BE2C (cell line): Measurements from ENCODE around the gene POLR2M.

ENCODE experiments used
- DNase-seq: peaks from one replicate; pipeline ENCODE4 v3.0.0-alpha.2; 2020
- H3K27me3 ChIP-seq: fragments of 250-450 bp; sonication (Bioruptor Pico); 2 replicates; pipeline ENCODE4 v1.5.1; 2020; ENCODE audit warnings: mild to moderate bottlenecking
- H3K36me3 ChIP-seq: fragments of 250-450 bp; sonication (Bioruptor Pico); 2 replicates; pipeline ENCODE4 v1.5.1; 2020; ENCODE audit warnings: mild to moderate bottlenecking
- H3K4me1 ChIP-seq: fragments of 250-450 bp; sonication (Bioruptor Pico); 2 replicates; pipeline ENCODE4 v1.5.1; 2020
- H3K4me3 ChIP-seq: 2 replicates; pipeline ENCODE4 v1.5.1; 2011; ENCODE audit warnings: low read depth, low read length
- H3K9me3 ChIP-seq: fragments of 250-450 bp; sonication (Bioruptor Pico); 2 replicates; pipeline ENCODE4 v1.5.1; 2020
- TF ChIP-seq, protein P1 (sequence below): IDR thresholded peaks from 2 replicates; pipeline ENCODE4 v1.5.1; 2012; ENCODE audit warnings: mild to moderate bottlenecking, low read depth, low read length

POLR2M gene

DNA sequence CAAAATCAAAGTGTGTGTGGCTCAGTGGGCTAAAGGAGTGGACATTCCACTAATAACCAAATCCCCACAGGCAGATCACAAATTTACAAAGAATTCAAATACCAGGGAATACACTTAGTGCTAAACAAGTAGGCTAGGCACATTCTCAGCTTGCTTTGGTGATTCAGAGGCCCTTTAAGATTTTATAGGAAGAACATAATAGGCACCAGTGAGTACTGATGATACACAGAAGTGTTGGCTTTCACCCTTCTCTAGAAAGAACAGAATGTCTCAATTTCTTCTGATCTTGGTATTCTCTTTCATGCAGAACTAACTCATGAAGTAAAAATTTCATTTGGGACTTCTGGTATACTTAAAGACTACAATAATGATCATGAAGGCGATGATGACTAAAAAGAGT is 55.0 kb downstream of the POLR2M start:
- Histone ChIP-seq H3K27me3 (no peaks in the 10 kb centered on the region), H3K4me1 (no peaks in the 10 kb centered on the region), H3K4me3 (no peak overlapping the region), H3K36me3 (no peaks in the 10 kb centered on the region), H3K9me3 (no peaks in the 10 kb centered on the region)
- no peak for DNase-seq
- TF ChIP-seq, protein P1, sequence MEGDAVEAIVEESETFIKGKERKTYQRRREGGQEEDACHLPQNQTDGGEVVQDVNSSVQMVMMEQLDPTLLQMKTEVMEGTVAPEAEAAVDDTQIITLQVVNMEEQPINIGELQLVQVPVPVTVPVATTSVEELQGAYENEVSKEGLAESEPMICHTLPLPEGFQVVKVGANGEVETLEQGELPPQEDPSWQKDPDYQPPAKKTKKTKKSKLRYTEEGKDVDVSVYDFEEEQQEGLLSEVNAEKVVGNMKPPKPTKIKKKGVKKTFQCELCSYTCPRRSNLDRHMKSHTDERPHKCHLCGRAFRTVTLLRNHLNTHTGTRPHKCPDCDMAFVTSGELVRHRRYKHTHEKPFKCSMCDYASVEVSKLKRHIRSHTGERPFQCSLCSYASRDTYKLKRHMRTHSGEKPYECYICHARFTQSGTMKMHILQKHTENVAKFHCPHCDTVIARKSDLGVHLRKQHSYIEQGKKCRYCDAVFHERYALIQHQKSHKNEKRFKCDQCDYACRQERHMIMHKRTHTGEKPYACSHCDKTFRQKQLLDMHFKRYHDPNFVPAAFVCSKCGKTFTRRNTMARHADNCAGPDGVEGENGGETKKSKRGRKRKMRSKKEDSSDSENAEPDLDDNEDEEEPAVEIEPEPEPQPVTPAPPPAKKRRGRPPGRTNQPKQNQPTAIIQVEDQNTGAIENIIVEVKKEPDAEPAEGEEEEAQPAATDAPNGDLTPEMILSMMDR = no peak

DNA sequence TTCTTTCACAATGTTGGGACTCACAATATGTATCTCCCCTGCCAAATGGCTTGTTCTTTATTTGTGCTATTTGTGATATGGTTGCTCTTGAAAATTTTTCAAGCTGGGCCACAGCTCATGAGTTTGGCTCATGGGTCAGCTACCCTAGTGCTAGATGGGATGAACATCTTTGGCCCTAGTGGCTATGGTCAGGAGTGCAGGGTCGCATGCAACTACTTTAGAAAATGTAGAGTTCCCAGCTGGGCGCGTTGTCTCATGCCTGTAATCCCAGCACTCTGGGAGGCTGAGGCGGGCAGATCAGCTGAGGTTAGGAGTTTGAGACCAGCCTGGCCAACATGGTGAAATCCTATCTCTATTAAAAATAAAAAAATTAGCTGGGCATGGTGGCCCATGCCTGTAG is 55.8 kb downstream of the POLR2M start:
- H3K27me3 ChIP-seq = no peaks in the 10 kb centered on the region
- TF ChIP-seq, protein P1 = peak; percentile 28; the same call in 1 of the 2 replicates
- no peaks in the 10 kb centered on the region for H3K4me1 ChIP-seq
- H3K36me3 ChIP-seq = no peaks in the 10 kb centered on the region
- no peaks in the 10 kb centered on the region for H3K9me3 ChIP-seq
- no peak for DNase-seq
- H3K4me3 ChIP-seq = no peak overlapping the region

DNA sequence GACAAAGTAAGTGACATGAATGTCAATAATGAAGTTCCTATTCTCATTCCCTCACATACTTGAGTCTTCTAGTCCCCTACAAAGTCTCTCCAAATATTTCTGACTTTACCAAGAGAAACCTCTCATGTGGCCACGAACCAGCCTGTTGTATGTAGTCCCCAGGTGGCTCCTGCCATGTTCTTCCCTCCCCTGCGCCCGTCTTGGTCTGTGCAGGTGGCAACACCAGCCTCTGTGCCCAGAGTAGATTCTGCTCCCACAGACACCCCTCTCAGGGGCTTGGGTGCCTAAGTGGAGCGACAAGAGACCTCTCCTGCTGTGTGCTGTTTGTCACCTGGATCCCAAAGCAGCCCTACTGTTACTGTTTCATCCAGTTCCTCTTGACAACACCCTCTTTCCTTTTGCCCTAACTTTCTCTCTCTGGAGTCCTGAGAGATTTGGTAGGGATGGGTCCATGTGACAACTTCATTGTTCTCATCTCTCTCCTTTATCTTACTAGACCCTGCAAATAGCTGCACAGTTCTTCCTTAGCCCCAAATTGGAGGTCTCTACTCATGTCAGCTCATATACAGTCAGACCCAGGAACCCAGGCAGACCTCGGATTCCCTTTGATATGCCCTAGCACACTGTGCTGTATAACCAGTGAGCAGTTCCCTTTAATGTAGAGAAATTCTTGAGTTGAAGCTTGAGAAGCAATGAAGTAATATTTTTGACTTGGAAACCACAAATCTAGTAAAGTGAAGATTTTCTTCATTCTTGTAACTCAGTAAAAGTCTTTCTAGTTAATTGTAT is 56.9 kb downstream of the POLR2M start:
- Histone ChIP-seq H3K4me3 (no peak overlapping the region), H3K36me3 (no peaks in the 10 kb centered on the region), H3K4me1 (no peaks in the 10 kb centered on the region), H3K9me3 (no peaks in the 10 kb centered on the region), H3K27me3 (no peaks in the 10 kb centered on the region)
- TF ChIP-seq, protein P1 = no peak
- no peak for DNase-seq
